Skin epidermis (tissue), 12 donors: ENCODE measurements around the gene PACRG.

Experiments
- H3K27ac ChIP-seq, 21 experiments: fragments of 200-600 bp; sonication (generic) in 11 of 21; one replicate each; pipeline ENCODE4 v1.5.0; 2020; ENCODE audit warnings: mild to moderate bottlenecking in 3 of 21, inconsistent platforms in 2 of 21, moderate library complexity in 2 of 21
- H3K4me3 ChIP-seq, 7 experiments: fragments of 200-600 bp; sonication (generic) in 2 of 7; one replicate each; pipeline ENCODE4 v1.5.0; 2020; ENCODE audit warnings: inconsistent platforms in 2 of 7, mild to moderate bottlenecking in 2 of 7, moderate library complexity in 1 of 7

PACRG gene

GRCh38 chr6:163181666-163182180 lies 453.9 kb downstream of the PACRG start:
- H3K27ac ChIP-seq, result no peak overlapping the region
- no peak overlapping the region for H3K4me3 ChIP-seq

- H3K27ac ChIP-seq, result no peak overlapping the region
- H3K4me3 ChIP-seq, result no peak overlapping the region
These were observed 454.9 kb downstream of the PACRG start for GRCh38 chr6:163182696-163183095.

- H3K27ac ChIP-seq, result no peak overlapping the region
These were observed 456.0 kb downstream of the PACRG start for GRCh38 chr6:163183806-163184205.

GRCh38 chr6:163185744-163186143 lies 458.0 kb downstream of the PACRG start:
- Histone ChIP-seq H3K27ac (no peak overlapping the region), H3K4me3 (no peak overlapping the region)

More at GRCh38 chr6:163183806-163184205, 456.0 kb downstream of the PACRG start:
- no peak overlapping the region for H3K4me3 ChIP-seq

- Histone ChIP-seq H3K4me3 (no peak overlapping the region), H3K27ac (no peak overlapping the region)
These were observed 458.8 kb downstream of the PACRG start for GRCh38 chr6:163186527-163186926.

- no peak overlapping the region for H3K4me3 ChIP-seq
- no peak overlapping the region for H3K27ac ChIP-seq
These were observed 459.4 kb downstream of the PACRG start for GRCh38 chr6:163187201-163187600.

- H3K4me3 ChIP-seq, result no peak overlapping the region
- H3K27ac ChIP-seq, result no peak overlapping the region
These were observed 459.8 kb downstream of the PACRG start for GRCh38 chr6:163187606-163188005.

GRCh38 chr6:163188746-163189145 lies 461.0 kb downstream of the PACRG start:
- Histone ChIP-seq H3K4me3 (no peak overlapping the region), H3K27ac (no peak overlapping the region)

- no peak overlapping the region for H3K27ac ChIP-seq
- no peak overlapping the region for H3K4me3 ChIP-seq
These were observed 461.8 kb downstream of the PACRG start for GRCh38 chr6:163189609-163190008.

GRCh38 chr6:163190786-163191185 lies 463.0 kb downstream of the PACRG start:
- Histone ChIP-seq H3K4me3 (no peak overlapping the region), H3K27ac (no peak overlapping the region)

GRCh38 chr6:163191704-163192537 lies 464.1 kb downstream of the PACRG start:
- Histone ChIP-seq H3K4me3 (no peak overlapping the region), H3K27ac (no peak overlapping the region)

GRCh38 chr6:163192591-163192990 lies 464.8 kb downstream of the PACRG start:
- no peak overlapping the region for H3K27ac ChIP-seq
- no peak overlapping the region for H3K4me3 ChIP-seq

GRCh38 chr6:163193326-163193725 lies 465.6 kb downstream of the PACRG start:
- Histone ChIP-seq H3K4me3 (no peak overlapping the region), H3K27ac (no peak overlapping the region)

GRCh38 chr6:163195721-163196691 lies 468.2 kb downstream of the PACRG start:
- H3K4me3 ChIP-seq, result no peak overlapping the region
- no peak overlapping the region for H3K27ac ChIP-seq

- no peak overlapping the region for H3K4me3 ChIP-seq
- H3K27ac ChIP-seq, result no peak overlapping the region
These were observed 470.1 kb downstream of the PACRG start for GRCh38 chr6:163197839-163198238.

GRCh38 chr6:163198396-163198795 lies 470.6 kb downstream of the PACRG start:
- no peak overlapping the region for H3K4me3 ChIP-seq
- no peak overlapping the region for H3K27ac ChIP-seq

GRCh38 chr6:163199371-163199770 lies 471.6 kb downstream of the PACRG start:
- Histone ChIP-seq H3K4me3 (no peak overlapping the region), H3K27ac (no peak overlapping the region)

- Histone ChIP-seq H3K27ac (no peak overlapping the region), H3K4me3 (no peak overlapping the region)
These were observed 472.5 kb downstream of the PACRG start for GRCh38 chr6:163200289-163200688.

GRCh38 chr6:163200694-163201093 lies 472.9 kb downstream of the PACRG start:
- H3K4me3 ChIP-seq, result no peak overlapping the region
- no peak overlapping the region for H3K27ac ChIP-seq

- Histone ChIP-seq H3K27ac (no peak overlapping the region), H3K4me3 (no peak overlapping the region)
These were observed 474.1 kb downstream of the PACRG start for GRCh38 chr6:163201855-163202254.
